H1 (cell line): Measurements from ENCODE around the gene CMIP. TPM values are rescaled to one million over a fixed set of nuclear protein-coding genes. Genes with fewer than 3 reads are reported as not detected.

Experiments
- CTCF ChIA-PET: fragments of 300-600 bp; sonication (Branson Sonifier 250); formaldehyde crosslinking; loops from one replicate; lab custom pipeline; 2021; ENCODE audit not compliant: partially characterized antibody; lab: Charles Lee
- POLR2A ChIA-PET: fragments of 300-600 bp; sonication (Branson Sonifier 250); formaldehyde crosslinking; loops from one replicate; lab custom pipeline; 2021; ENCODE audit warnings: inconsistent platforms; ENCODE audit not compliant: partially characterized antibody; lab: Charles Lee
- DNase-seq, 2 experiments: peaks; one replicate each; pipeline versions ENCODE4 v3.0.0 to v3.0.0-alpha.2; 2010 to 2022; ENCODE audit warnings: low spot score in 2 of 2, low read depth in 1 of 2, mixed read lengths in 1 of 2
- FAIRE-seq: peaks from 2 replicates; lab custom pipeline; 2011; peaks lifted over from hg19 to GRCh38; lab: Jason Lieb, UNC
- H2AFZ ChIP-seq: 2 replicates; pipeline ENCODE4 v1.8.1; 2012; ENCODE audit warnings: low read length, inconsistent platforms
- H2AK5ac ChIP-seq: 2 replicates; pipeline ENCODE4 v1.6.1; 2013; ENCODE audit warnings: low read depth, low read length
- H2BK120ac ChIP-seq: replicated peaks from 2 replicates; pipeline ENCODE3; 2013; ENCODE audit warnings: low read depth, low read length, inconsistent platforms
- H2BK12ac ChIP-seq: 2 replicates; pipeline ENCODE4 v1.6.1; 2013; ENCODE audit warnings: low read depth, low read length
- H2BK15ac ChIP-seq: 2 replicates; pipeline ENCODE4 v1.6.1; 2013; ENCODE audit warnings: low read length
- H2BK20ac ChIP-seq: 2 replicates; pipeline ENCODE4 v1.6.1; 2013; ENCODE audit warnings: low read length
- H2BK5ac ChIP-seq: 2 replicates; pipeline ENCODE4 v1.6.1; 2013; ENCODE audit warnings: low read depth, low read length
- H3K14ac ChIP-seq: 2 replicates; pipeline ENCODE4 v1.6.1; 2013; ENCODE audit warnings: inconsistent platforms; ENCODE audit not compliant: insufficient read length
- H3K18ac ChIP-seq: 2 replicates; pipeline ENCODE4 v1.6.1; 2013; ENCODE audit warnings: low read length; ENCODE audit errors: extremely low read depth
- H3K23ac ChIP-seq: 2 replicates; pipeline ENCODE4 v1.6.1; 2013; ENCODE audit warnings: inconsistent platforms; ENCODE audit not compliant: insufficient read length
- H3K23me2 ChIP-seq: 2 replicates; pipeline ENCODE4 v1.6.1; 2013; ENCODE audit warnings: low read depth, low read length
- H3K27ac ChIP-seq: 2 replicates; pipeline ENCODE4 v1.6.1; 2011; ENCODE audit warnings: low read depth, low read length, inconsistent platforms
- H3K27me3 ChIP-seq, 4 experiments: replicated peaks in 1 of 4; 1 replicate in 1 of 4; 2 replicates in 3 of 4; pipeline versions ENCODE4 v1.6.1 to v1.8.1; 2011 to 2013; ENCODE audit warnings: low read length in 3 of 4, mild to moderate bottlenecking in 3 of 4, inconsistent platforms in 2 of 4, mixed read lengths in 2 of 4, moderate library complexity in 1 of 4; ENCODE audit not compliant: control insufficient read depth in 3 of 4, insufficient read depth in 3 of 4; ENCODE audit errors: extremely low read depth in 1 of 4
- H3K36me3 ChIP-seq, 4 experiments: 2 replicates each; pipeline versions ENCODE4 v1.6.1 to v1.8.1; 2011 to 2013; ENCODE audit warnings: mild to moderate bottlenecking in 4 of 4, low read length in 3 of 4, moderate library complexity in 2 of 4, control low read depth in 1 of 4, inconsistent platforms in 1 of 4; ENCODE audit not compliant: insufficient read depth in 4 of 4, control insufficient read depth in 2 of 4
- H3K4ac ChIP-seq: replicated peaks from 2 replicates; pipeline ENCODE3; 2013; ENCODE audit warnings: low read length, low read depth, mixed read lengths, inconsistent platforms; ENCODE audit not compliant: insufficient read length
- H3K4me1 ChIP-seq, 4 experiments: replicated peaks in 1 of 4; 1 replicate in 1 of 4; 2 replicates in 3 of 4; pipeline versions ENCODE4 v1.6.1 to v1.8.1; 2011 to 2013; ENCODE audit warnings: low read length in 3 of 4, inconsistent platforms in 2 of 4, mixed read lengths in 1 of 4; ENCODE audit not compliant: insufficient read depth in 4 of 4, control insufficient read depth in 3 of 4
- H3K4me2 ChIP-seq, 2 experiments: 2 replicates each; pipeline versions ENCODE4 v1.6.1 to v1.8.1; 2011 to 2013; ENCODE audit warnings: low read depth in 2 of 2, low read length in 2 of 2, control low read depth in 1 of 2, inconsistent platforms in 1 of 2, mild to moderate bottlenecking in 1 of 2; ENCODE audit not compliant: insufficient read depth in 1 of 2
- H3K4me3 ChIP-seq, 4 experiments: fragments of 200-600, 300-600 bp in 1 of 4; sonication (generic), shearing (Covaris generic), sonication (Bioruptor Twin) in 1 of 4; 2 replicates each; pipeline versions ENCODE4 v1.5.1 to v1.8.1; 2011 to 2016; ENCODE audit warnings: low read length in 4 of 4, low read depth in 3 of 4, control low read depth in 2 of 4, inconsistent platforms in 2 of 4, mild to moderate bottlenecking in 2 of 4, mixed read lengths in 1 of 4, moderate library complexity in 1 of 4; ENCODE audit not compliant: insufficient read depth in 2 of 4; ENCODE audit errors: extremely low read depth in 1 of 4
- H3K56ac ChIP-seq: replicated peaks from 2 replicates; pipeline ENCODE3; 2013; ENCODE audit warnings: low read depth, mild to moderate bottlenecking, mixed read lengths, low read length, inconsistent platforms; ENCODE audit not compliant: insufficient read length
- H3K79me1 ChIP-seq: 2 replicates; pipeline ENCODE4 v1.6.1; 2013; ENCODE audit warnings: low read depth, low read length, control low read depth
- H3K79me2 ChIP-seq, 2 experiments: 2 replicates each; pipeline versions ENCODE4 v1.6.1 to v1.8.1; 2012 to 2013; ENCODE audit warnings: low read length in 2 of 2, mild to moderate bottlenecking in 2 of 2, inconsistent platforms in 1 of 2; ENCODE audit not compliant: insufficient read depth in 2 of 2, control insufficient read depth in 1 of 2
- H3K9ac ChIP-seq, 4 experiments: replicated peaks in 1 of 4; 1 replicate in 1 of 4; 2 replicates in 3 of 4; pipeline versions ENCODE4 v1.6.1 to v1.8.1; 2011 to 2013; ENCODE audit warnings: low read depth in 3 of 4, low read length in 3 of 4, control low read depth in 2 of 4, mild to moderate bottlenecking in 2 of 4, moderate library complexity in 2 of 4, inconsistent platforms in 1 of 4; ENCODE audit errors: extremely low read depth in 1 of 4
- H3K9me3 ChIP-seq, 2 experiments: 2 replicates each; pipeline versions ENCODE4 v1.6.1 to v1.8.1; 2012 to 2013; ENCODE audit warnings: mild to moderate bottlenecking in 2 of 2, moderate library complexity in 2 of 2, control low read depth in 1 of 2, inconsistent platforms in 1 of 2, low read depth in 1 of 2, low read length in 1 of 2, mixed read lengths in 1 of 2; ENCODE audit not compliant: insufficient read depth in 2 of 2
- H4K20me1 ChIP-seq, 2 experiments: replicated peaks in 1 of 2; 2 replicates each; pipeline versions ENCODE3 to v1.8.1; 2011 to 2013; ENCODE audit warnings: inconsistent platforms in 2 of 2, low read length in 2 of 2, mild to moderate bottlenecking in 1 of 2; ENCODE audit not compliant: insufficient read depth in 2 of 2, control insufficient read depth in 1 of 2
- H4K5ac ChIP-seq: 2 replicates; pipeline ENCODE4 v1.6.1; 2013; ENCODE audit warnings: low read length, low read depth, mixed read lengths, inconsistent platforms; ENCODE audit not compliant: insufficient read length
- H4K8ac ChIP-seq: 2 replicates; pipeline ENCODE4 v1.8.0; 2013; ENCODE audit warnings: mild to moderate bottlenecking, moderate library complexity, low read length, inconsistent platforms; ENCODE audit not compliant: insufficient read depth; ENCODE audit errors: extremely low read depth
- H4K91ac ChIP-seq: replicated peaks from 2 replicates; pipeline ENCODE3; 2013; ENCODE audit warnings: low read length, mixed read lengths, inconsistent platforms; ENCODE audit not compliant: insufficient read length
- ATF3 ChIP-seq: IDR thresholded peaks from 2 replicates; pipeline ENCODE4 v1.6.1; 2011; ENCODE audit warnings: low read depth, mild to moderate bottlenecking, low read length; ENCODE audit not compliant: insufficient read depth
- KDM5A ChIP-seq: fragments of 200-600 bp; IDR thresholded peaks from 2 replicates; pipeline ENCODE4 v1.7.1; 2012; ENCODE audit warnings: mild to moderate bottlenecking, low read length, inconsistent platforms, mixed read lengths
- TAF1 ChIP-seq: IDR thresholded peaks from 2 replicates; pipeline ENCODE4 v1.6.1; 2011; ENCODE audit warnings: mild to moderate bottlenecking, low read depth, low read length
- WGBS, 2 experiments: shearing (Covaris generic) in 1 of 2; methylation state at CpG; one replicate each; pipeline versions ENCODE4 v1.1.6 to v1.1.7; 2013 to 2015; ENCODE audit warnings: low lambda C conversion rate in 2 of 2, mixed read lengths in 2 of 2, inconsistent platforms in 1 of 2, low coverage in 1 of 2, missing lambda C conversion rate in 1 of 2; ENCODE audit not compliant: insufficient replicate concordance in 2 of 2, insufficient coverage in 1 of 2, insufficient read length in 1 of 2; ENCODE audit errors: extremely low coverage in 1 of 2, missing lambda C conversion rate in 1 of 2; 5-methylcytosine and 5-hydroxymethylcytosine counted together
- polyA plus RNA-seq, 7 experiments: library from polyadenylated mRNA; depleted of rRNA in 3 of 7; stranded (reverse) in 5 of 7; unstranded in 2 of 7; fragments of >200 nt in 5 of 7; fragments of 200-250 nt in 2 of 7; gene quantifications; 1 replicate in 5 of 7; 2 replicates in 1 of 7; 4 replicates in 1 of 7; pipeline versions ENCODE4 v1.2.1 to v1.2.3, GENCODE V29; 2011 to 2013; ENCODE audit warnings: missing spikeins in 2 of 7, mixed read lengths in 2 of 7
- total RNA-seq: library from RNA; stranded (reverse); fragmentation: NEBNext Ultra II Directional; extraction: Animal tissue kit (Norgen Biotek cat#: 25700); gene quantifications from 2 replicates; pipeline ENCODE4 v1.2.1, GENCODE V29; 2021

The CMIP gene
- total and polyA plus RNA-seq, 2 of the 8 experiments (the other 6 are each of a cell fraction or from before 2014, with no cell fraction given): 7.9 to 53.2 TPM

- H3K18ac ChIP-seq: no peak overlapping the region
- no peak overlapping the region for H2BK20ac ChIP-seq
- H2BK5ac ChIP-seq: no peak overlapping the region; the same call in none of the 2 replicates
- H3K14ac ChIP-seq: no peak overlapping the region
- no peak overlapping the region for H3K4me2 ChIP-seq
- H2AFZ ChIP-seq: no peak overlapping the region
- peaks cover 53% of the 10 kb centered on the region for H3K79me1 ChIP-seq
- H4K91ac ChIP-seq: no peak overlapping the region
- no peak overlapping the region for H3K9ac ChIP-seq
- no peak for DNase-seq
- H4K8ac ChIP-seq: no peak overlapping the region
- ChIA-PET CTCF (interaction anchor here (0.6 to 1.2 kb wide), 3 partner anchors 10 to 423 kb away, joined by 3 to 4 read pairs (median 3); no protein-coding TSS in a partner anchor), POLR2A (interaction anchor here (0.6 to 1.3 kb wide), 3 partner anchors 10 to 22 kb away, joined by 3 to 4 read pairs (median 3); no protein-coding TSS in a partner anchor)
- H4K5ac ChIP-seq: no peak overlapping the region
- no peaks in the 10 kb centered on the region for H3K9me3 ChIP-seq
- 85% methylated on average over 17 of the region's 23 CpGs; no CpG with 5 or more reads in 1 of the 2 experiments for WGBS, 2 experiments
- no peak overlapping the region for H3K23ac ChIP-seq
- 0 out of 2 replicates have a peak overlapping the region, but pooled peaks have one; percentile 27 for H2BK12ac ChIP-seq
- no peak for TF ChIP-seq TAF1
- no peak for TF ChIP-seq ATF3
- no peak for TF ChIP-seq KDM5A
- H2BK120ac ChIP-seq: no peak overlapping the region
- H3K27me3 ChIP-seq: no peaks in the 10 kb centered on the region; a peak in 1 of 7 replicates
- H3K79me2 ChIP-seq: peaks cover 22 to 100% of the 10 kb centered on the region in 2 experiments
- H4K20me1 ChIP-seq: peaks cover 41 to 66% of the 10 kb centered on the region in 2 experiments
- H2AK5ac ChIP-seq: no peak overlapping the region; the same call in 1 of the 2 replicates
- FAIRE-seq: no peak
- no peak overlapping the region for H2BK15ac ChIP-seq
- peaks cover 0 to 17% (median 0%) of the 10 kb centered on the region in 4 experiments; a peak in 3 of 8 replicates for H3K36me3 ChIP-seq
- H3K23me2 ChIP-seq: no peaks in the 10 kb centered on the region; the same call in 1 of the 2 replicates
- H3K4me3 ChIP-seq: no peak overlapping the region
- no peak overlapping the region for H3K4ac ChIP-seq
- H3K56ac ChIP-seq: no peak overlapping the region
- peaks cover 6 to 36% (median 13%) of the 10 kb centered on the region in 4 experiments; a peak in 6 of 7 replicates for H3K4me1 ChIP-seq
- H3K27ac ChIP-seq: no peak overlapping the region
Observed at GRCh38 chr16:81456523-81457325, 12.1 kb downstream of the CMIP start.
